ENCODE measurements around the gene RAB5B. TPM values are rescaled to one million over a fixed set of nuclear protein-coding genes. Genes with fewer than 3 reads are reported as not detected.

The RAB5B gene
- total and polyA plus RNA-seq, 2 experiments from 2014 or later, result 79.1 to 103 TPM

GRCh38 chr12:55993230-55993853 is 19.5 kb downstream of the RAB5B start:
- Histone ChIP-seq H3K4me1 (ENCODE audit: insufficient read depth) (peaks cover 3% of the 10 kb centered on the region), H3K9me2 (replicated peaks; ENCODE audit: insufficient read depth) (no peaks in the 10 kb centered on the region), H3K27me3 (no peaks in the 10 kb centered on the region), H3K9me3 (ENCODE audit: low read depth) (no peaks in the 10 kb centered on the region), H4K20me1 (ENCODE audit: insufficient read depth, poor library complexity, severe bottlenecking) (no peaks in the 10 kb centered on the region), H2AFZ (no peak overlapping the region), H3K4me2 (no peak overlapping the region), H3K36me3 (replicated peaks; ENCODE audit: insufficient read depth, low read depth) (no peaks in the 10 kb centered on the region), H3K79me2 (peaks cover 8% of the 10 kb centered on the region), H3K27ac (no peak overlapping the region), H3K4me3 (no peak overlapping the region)
- 87% methylated on average over 4 of the region's 4 CpGs for whole genome bisulfite sequencing (ENCODE audit: low lambda C conversion rate, missing lambda C conversion rate)
- DNase-seq (ENCODE audit: low spot score), result no peak
- TF ChIP-seq CTCF (IDR thresholded peaks at IDR 0.05; ENCODE audit: poor library complexity) (no peak), EZH2 (IDR thresholded peaks at IDR 0.05; ENCODE audit: borderline replicate concordance) (no peak), EZH2phosphoT487 (IDR thresholded peaks at IDR 0.05; ENCODE audit: low read depth, severe bottlenecking, unreplicated experiment) (no peak)

GRCh38 chr12:55995366-55995765 is 21.5 kb downstream of the RAB5B start:
- 81% methylated on average over 8 of the region's 8 CpGs for WGBS (ENCODE audit: low lambda C conversion rate, missing lambda C conversion rate)
- no peaks in the 10 kb centered on the region for H3K9me3 ChIP-seq (ENCODE audit: low read depth)
- H3K79me2 ChIP-seq, result peaks cover 17% of the 10 kb centered on the region
- no peak for TF ChIP-seq EZH2phosphoT487 (IDR thresholded peaks at IDR 0.05; ENCODE audit: low read depth, severe bottlenecking, unreplicated experiment)
- no peak for TF ChIP-seq CTCF (IDR thresholded peaks at IDR 0.05; ENCODE audit: poor library complexity)
- TF ChIP-seq EZH2 (IDR thresholded peaks at IDR 0.05; ENCODE audit: borderline replicate concordance), result no peak
- no peak overlapping the region for H2AFZ ChIP-seq
- no peaks in the 10 kb centered on the region for H3K27me3 ChIP-seq
- H3K9me2 ChIP-seq (replicated peaks; ENCODE audit: insufficient read depth), result no peaks in the 10 kb centered on the region
- no peak overlapping the region for H3K4me3 ChIP-seq
- H3K4me2 ChIP-seq, result no peak overlapping the region
- H3K36me3 ChIP-seq (replicated peaks; ENCODE audit: insufficient read depth, low read depth), result no peaks in the 10 kb centered on the region
- peaks cover 3% of the 10 kb centered on the region for H3K4me1 ChIP-seq (ENCODE audit: insufficient read depth)
- no peak for DNase-seq (ENCODE audit: low spot score)
- H3K27ac ChIP-seq, result peak overlapping the region; percentile 18
- H4K20me1 ChIP-seq (ENCODE audit: insufficient read depth, poor library complexity, severe bottlenecking), result no peaks in the 10 kb centered on the region

- Histone ChIP-seq H4K20me1 (ENCODE audit: insufficient read depth, poor library complexity, severe bottlenecking) (no peaks in the 10 kb centered on the region), H3K9me2 (replicated peaks; ENCODE audit: insufficient read depth) (no peaks in the 10 kb centered on the region), H3K4me1 (ENCODE audit: insufficient read depth) (peaks cover 5% of the 10 kb centered on the region), H3K79me2 (peaks cover 17% of the 10 kb centered on the region), H3K4me2 (peak overlapping the region; percentile 76), H3K4me3 (peak overlapping the region; percentile 13), H3K27ac (peak overlapping the region; percentile 67), H3K36me3 (replicated peaks; ENCODE audit: insufficient read depth, low read depth) (no peaks in the 10 kb centered on the region), H3K9me3 (ENCODE audit: low read depth) (no peaks in the 10 kb centered on the region), H3K27me3 (no peaks in the 10 kb centered on the region), H2AFZ (no peak overlapping the region)
- WGBS (ENCODE audit: low lambda C conversion rate, missing lambda C conversion rate), result 60% methylated on average over 14 of the region's 14 CpGs
- peak; percentile 69 for DNase-seq (ENCODE audit: low spot score)
- peak; percentile 88 for TF ChIP-seq CTCF (IDR thresholded peaks at IDR 0.05; ENCODE audit: poor library complexity)
- TF ChIP-seq EZH2phosphoT487 (IDR thresholded peaks at IDR 0.05; ENCODE audit: low read depth, severe bottlenecking, unreplicated experiment), result no peak
Observed at GRCh38 chr12:55996201-55996714, 22.4 kb downstream of the RAB5B start.
